AG10803 (cell line): ENCODE measurements around the gene PDHX.

Experiments used
- DNase-seq: peaks from one replicate; pipeline ENCODE4 v3.0.0; 2010; ENCODE audit warnings: low read depth
- H3K4me3 ChIP-seq: 2 replicates; pipeline ENCODE4 v1.5.1; 2011; ENCODE audit warnings: mild to moderate bottlenecking, low read length, control low read depth
- TF ChIP-seq, protein P1 (sequence below): conservative IDR thresholded peaks from 2 replicates; pipeline ENCODE4 v1.5.1; 2011; ENCODE audit warnings: mild to moderate bottlenecking, low read length, control low read depth, inconsistent platforms

PDHX gene

DNA sequence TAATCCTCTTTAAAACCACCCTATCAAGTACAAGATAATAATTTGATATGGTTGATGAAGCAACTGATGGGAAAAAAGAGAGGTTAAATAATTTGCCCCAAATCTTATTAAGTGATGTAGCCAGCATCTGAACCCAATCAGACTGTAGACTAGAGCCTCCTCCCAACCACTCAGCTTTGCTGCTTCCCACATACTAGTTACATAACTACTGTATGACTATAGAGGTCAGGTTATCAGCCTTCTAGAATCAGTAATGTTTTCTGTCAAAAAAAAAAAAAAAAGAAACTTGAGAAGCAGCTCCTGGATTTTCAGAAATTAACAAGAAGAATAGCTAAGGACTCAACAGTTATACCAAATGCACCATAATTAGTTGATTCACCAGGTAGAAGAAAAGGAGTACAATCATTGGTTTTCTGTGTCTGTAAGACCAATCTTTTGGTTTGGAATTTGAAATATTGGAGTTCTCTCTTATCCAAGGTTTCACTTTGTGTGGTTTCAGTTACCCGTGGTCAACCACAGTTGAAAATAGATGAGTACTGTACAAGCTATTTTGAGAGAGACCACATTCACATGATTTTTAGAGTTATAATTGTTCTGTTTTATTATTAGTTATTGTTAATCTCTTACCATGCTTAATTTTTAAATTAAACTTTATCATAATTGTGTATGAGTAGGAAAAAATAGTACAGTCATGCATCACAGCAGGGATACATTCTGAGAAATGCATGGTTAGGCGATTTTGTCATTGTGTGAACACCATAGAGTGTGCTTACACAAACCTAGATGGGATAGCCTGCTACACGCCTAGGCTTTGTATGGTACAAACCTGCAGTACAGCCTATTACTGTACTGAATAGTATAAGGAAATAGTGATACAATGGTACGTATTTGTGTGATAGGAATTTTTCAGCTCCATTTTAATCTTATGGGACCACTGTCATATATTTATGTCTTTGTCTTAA, 72.2 kb downstream of the PDHX start:
- DNase-seq: peak; percentile 63
- no peak overlapping the region for H3K4me3 ChIP-seq
- TF ChIP-seq, protein P1, sequence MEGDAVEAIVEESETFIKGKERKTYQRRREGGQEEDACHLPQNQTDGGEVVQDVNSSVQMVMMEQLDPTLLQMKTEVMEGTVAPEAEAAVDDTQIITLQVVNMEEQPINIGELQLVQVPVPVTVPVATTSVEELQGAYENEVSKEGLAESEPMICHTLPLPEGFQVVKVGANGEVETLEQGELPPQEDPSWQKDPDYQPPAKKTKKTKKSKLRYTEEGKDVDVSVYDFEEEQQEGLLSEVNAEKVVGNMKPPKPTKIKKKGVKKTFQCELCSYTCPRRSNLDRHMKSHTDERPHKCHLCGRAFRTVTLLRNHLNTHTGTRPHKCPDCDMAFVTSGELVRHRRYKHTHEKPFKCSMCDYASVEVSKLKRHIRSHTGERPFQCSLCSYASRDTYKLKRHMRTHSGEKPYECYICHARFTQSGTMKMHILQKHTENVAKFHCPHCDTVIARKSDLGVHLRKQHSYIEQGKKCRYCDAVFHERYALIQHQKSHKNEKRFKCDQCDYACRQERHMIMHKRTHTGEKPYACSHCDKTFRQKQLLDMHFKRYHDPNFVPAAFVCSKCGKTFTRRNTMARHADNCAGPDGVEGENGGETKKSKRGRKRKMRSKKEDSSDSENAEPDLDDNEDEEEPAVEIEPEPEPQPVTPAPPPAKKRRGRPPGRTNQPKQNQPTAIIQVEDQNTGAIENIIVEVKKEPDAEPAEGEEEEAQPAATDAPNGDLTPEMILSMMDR: no peak

DNA sequence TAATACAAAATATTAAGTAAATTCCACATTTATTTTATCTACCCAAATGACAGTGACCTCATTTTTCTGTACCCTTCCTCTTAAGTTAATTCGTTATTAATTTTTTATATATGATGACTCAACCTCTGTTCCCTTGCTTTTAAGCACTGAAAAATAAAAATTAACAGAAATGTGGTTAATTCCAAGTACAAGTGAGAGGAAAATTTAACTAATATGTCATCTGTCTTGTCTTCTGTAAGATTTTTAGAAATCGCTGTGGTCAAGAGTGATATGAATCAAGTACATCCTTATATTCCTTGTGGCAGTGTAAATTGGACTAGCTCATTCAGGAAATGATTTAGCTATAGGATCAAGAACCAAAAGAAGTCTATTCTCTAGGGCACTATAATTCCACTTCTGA, 74.5 kb downstream of the PDHX start:
- TF ChIP-seq, protein P1: no peak
- H3K4me3 ChIP-seq: no peak overlapping the region
- no peak for DNase-seq

DNA sequence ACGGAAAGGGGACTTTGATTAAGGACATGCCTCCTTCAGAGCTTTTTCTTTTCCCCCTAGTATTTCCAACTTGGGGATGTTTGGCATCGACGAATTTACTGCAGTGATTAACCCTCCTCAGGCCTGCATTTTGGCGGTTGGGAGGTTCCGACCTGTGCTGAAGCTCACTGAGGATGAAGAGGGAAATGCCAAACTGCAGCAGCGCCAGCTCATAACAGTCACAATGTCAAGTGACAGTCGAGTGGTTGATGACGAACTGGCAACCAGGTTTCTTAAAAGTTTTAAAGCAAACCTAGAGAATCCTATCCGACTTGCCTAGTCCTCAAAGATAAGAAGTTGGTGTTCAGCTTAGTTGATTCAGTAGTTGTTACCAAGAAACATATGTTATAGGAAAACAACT, 78.4 kb downstream of the PDHX start:
- H3K4me3 ChIP-seq: no peak overlapping the region
- no peak for DNase-seq
- TF ChIP-seq, protein P1: no peak

DNA sequence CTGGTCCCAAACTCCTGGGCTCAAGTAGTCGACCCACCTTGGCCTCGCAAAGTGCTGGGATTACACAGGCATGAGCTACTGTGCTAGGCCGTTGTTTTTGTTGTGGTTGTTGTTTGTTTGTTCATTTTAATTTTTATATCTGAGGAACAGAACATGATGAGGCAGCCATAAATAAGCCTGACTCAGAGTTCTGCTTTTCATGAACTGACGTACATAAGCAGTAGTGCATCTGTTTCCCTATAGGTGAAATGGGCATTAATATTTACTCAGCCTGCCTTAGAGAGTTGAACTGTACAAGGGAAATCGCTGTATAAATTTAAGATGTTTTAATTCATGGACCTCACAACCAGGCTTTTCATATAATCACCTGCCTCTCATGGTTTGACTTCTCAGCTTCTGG, 80.5 kb downstream of the PDHX start:
- H3K4me3 ChIP-seq: no peak overlapping the region
- TF ChIP-seq, protein P1: no peak
- DNase-seq: no peak

DNA sequence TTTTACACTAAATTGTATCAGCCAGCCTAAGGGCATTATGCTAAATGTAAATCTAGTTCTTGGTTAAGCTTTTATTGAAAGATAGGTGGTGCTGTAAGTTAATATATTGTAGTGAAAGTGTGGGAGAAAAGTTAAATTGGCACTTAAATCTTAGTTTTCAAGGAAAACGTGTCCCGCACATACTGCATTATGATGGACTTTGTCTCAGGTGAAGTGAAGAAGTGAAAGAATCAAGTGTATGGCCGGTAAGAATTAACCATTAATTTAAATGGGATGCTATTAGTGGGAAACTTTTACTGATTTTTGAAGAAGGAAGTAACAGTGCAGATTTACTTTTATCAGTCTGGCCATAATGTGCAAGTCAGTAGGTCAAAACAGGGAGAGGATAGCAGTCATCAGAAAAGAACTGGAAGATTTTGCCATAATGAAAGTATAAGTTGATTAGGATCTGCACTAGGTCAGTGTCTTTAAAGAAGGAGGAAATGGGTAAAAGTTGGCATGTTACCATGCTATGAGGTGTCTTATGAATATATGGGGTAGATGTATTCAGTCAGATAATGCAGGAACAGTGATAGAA, 81.6 kb downstream of the PDHX start:
- DNase-seq: peak; percentile 60

DNA sequence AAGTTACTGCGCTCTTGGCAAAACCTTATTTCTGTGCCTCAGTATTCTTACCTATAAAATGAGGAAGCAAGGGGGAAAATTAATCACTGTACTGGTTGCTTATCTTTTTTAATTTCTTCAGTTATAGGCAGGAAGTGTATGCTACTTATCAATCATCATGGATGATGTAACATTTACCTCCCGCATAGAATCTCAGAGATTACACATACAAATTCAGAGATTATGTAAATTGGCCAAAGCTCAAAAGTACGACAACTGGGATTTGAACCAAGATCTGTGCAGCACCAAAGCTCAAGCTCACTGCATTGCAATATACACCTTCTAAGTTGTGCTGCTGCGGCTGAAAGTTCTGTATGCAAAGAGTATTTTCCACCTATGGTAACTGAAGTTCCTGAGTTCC, 83.0 kb downstream of the PDHX start:
- H3K4me3 ChIP-seq: no peak overlapping the region
- TF ChIP-seq, protein P1: no peak
- DNase-seq: no peak

More for the DNA sequence above, 81.6 kb downstream of the PDHX start:
- TF ChIP-seq, protein P1: peak; percentile 62
- H3K4me3 ChIP-seq: no peak overlapping the region

DNA sequence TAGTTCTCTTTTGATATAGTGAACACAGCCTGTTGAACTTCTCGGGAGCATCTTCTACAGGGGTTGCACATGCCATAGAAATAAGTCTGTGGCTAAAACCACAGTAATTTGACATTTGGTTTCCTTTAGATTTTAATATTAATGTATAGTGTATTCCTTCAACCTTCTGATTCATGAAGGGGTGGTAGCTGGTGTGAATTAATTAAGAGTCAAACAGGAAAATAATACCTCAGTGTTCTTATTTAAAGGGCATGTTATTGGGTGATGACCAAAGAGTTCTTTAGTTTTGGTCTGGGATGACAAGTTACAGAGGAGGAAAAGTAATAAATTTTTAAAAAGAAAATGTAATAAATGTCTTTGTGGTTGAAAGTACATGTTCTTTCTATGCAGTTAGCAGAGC, 86.8 kb downstream of the PDHX start:
- TF ChIP-seq, protein P1: no peak
- no peak overlapping the region for H3K4me3 ChIP-seq
- peak; percentile 23 for DNase-seq
